T1000 (cell line): ENCODE results near the gene RHD.
"Not testable (repeated sequence)": the region's sequence is repeated elsewhere in the genome, so short reads cannot be mapped to it uniquely, and the experiment has no call there.

Source experiments
- DNase-seq: peaks from one replicate; lab custom pipeline; 2025; ENCODE audit warnings: mixed read lengths; lab: John Stamatoyannopoulos, UW

RHD gene

DNA sequence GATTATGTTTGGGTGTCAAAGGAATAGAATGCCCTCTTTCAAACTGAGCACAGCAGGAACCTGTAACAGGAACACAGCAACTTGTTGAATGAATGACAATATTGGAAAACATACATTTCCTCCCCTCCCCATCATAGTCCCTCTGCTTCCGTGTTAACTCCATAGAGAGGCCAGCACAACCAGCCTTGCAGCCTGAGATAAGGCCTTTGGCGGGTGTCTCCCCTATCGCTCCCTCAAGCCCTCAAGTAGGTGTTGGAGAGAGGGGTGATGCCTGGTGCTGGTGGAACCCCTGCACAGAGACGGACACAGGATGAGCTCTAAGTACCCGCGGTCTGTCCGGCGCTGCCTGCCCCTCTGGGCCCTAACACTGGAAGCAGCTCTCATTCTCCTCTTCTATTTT is at the start of gene RHD:
RHD (plus strand) TSS at position 272 of the 400 bp plus-strand sequence; CDS start at position 311, 39 bp downstream.
- DNase-seq, result not testable (repeated sequence)

DNA sequence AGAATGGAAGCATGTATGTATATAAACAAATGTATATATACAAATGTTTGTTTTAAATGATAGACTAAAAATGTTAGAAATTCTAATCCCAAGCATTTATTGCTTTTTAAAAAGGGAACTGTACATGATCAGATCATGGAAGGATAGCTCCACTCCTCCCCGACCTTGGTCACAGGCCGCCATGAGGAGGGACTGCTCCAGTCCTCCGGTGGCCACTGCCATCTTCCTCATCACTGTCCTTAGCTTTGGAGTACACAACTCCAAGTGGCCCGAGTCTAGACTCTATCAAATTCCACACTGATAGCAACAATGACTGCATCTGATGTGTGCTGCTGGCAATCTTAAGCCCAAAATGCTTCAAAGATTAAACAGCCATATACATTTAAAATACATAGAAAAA is 49.7 kb upstream of the RHD start:
- no peak for DNase-seq

DNA sequence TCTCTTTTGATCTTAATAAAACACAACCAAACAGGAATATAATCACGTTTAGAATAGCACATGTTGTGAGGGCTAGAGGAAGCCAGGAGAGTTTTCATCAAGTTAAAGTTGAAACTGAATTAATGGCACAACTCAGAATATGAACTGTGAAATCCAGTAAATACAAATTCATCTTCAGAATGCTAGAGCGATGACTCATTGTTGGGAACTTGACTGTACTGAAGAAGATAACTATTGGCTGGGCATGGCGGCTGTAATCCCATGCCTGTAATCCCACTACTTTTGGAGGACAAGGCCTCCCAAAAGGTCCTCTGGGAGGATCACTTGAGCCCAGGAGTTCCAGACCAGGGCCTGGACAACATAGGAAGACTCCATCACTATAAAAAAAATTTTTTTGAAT is 48.8 kb upstream of the RHD start:
- no peak for DNase-seq

DNA sequence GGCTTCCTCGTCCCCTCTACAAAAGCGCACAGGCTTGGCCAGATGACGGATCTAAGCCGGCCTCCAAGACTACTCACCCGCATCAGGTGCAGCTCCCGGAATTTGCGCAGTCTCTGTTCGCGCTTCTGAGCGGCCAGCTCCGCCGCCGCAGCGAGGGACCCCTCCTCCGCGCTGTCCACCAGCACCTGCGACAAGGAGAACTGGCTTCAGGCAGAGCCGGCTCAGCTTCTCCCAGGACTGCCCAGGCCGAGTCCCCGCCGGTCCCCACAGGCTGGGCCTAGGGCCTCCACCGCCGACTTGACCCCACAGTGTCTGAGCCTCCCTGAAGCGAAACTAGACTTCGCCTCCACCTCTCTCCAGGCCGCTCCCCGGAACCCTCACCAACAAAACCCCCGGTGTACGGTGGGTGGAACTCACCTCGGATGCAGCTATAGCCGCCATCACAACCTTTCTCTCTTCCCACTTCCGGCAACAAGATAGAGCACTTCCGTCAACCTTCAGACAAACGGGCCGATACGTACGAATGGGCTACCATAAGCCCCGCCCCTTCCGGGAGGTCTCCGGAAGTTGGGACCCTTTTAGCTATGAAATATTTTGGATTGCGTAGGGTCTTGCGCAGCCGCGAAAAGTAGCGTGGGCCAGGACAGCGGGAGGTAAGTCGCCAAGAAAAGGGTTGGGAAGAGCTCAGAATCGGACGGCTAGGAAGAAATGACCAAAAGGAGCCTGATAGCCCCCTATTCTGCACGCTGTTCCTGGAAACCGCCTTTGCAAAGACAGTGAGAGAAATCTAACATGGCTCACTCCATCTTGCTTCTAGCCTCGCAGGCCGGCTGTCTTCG is 40.1 kb upstream of the RHD start, which contains the start of gene SYF2:
SYF2 (minus strand) TSS at position 476 of the 839 bp plus-strand sequence; CDS start at position 441, 35 bp downstream.
- peak; percentile 78 for DNase-seq

DNA sequence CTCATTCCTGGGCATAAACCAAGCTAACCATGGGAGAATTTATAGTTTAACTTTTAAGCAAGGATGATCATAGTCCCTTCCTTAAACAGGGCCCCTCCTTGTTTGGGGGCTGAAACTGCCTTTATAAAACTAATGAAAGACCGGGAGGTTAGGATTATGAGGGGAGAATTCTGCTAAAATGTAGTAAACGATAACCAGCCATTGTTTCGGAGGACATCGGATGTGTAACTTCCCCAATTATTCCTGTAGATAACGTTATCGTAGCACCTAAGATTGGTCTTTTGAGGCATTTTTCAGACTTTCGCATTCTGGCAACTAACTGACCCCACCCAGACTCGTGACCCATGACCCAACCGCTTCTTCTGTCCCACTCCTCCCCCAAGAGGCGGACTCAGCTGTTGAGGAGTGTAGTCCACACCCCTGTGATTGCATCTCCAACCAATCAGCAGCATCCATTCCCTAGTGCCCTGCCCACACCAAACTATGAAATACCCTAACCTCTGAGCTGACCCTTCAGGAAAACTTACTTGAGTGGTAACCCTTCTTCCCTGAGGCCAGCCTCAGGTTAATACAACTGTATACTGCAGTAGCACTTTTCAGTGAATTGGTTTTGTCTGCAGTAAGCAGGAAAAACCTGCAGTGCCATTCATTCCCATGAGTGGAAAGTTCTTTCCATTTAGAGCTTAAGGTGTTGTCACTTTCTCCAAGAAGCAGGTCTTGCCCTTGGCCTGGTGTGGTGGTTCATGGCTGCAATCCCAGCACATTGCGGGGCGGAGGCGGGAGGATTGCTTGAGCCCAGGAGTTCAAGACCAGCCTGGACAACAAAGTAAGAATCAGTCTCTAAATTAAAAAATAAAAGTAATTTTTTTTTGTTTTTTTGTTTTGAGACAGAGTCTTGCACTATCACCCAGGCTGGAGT is 39.2 kb upstream of the RHD start:
- peak; percentile 27 for DNase-seq

DNA sequence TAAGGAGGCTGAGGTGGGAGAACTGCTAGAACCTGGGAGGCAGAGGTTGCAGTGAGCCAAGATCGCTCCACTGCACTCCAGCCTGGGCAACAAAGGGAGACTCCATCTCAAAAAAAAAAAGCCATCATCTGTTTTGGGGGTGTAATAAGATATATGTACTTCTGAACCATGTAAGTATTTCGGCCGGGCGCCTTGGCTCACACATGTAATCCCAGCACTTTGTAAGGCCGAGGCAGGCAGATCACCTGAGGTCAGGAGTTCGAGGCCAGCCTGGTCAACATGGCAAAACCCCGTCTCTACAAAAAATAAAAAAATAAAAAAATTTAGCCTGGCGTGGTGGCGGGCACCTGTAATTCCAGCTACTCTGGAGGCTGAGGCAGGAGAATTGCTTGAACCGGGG is 36.9 kb upstream of the RHD start:
- DNase-seq, result not testable (repeated sequence)

DNA sequence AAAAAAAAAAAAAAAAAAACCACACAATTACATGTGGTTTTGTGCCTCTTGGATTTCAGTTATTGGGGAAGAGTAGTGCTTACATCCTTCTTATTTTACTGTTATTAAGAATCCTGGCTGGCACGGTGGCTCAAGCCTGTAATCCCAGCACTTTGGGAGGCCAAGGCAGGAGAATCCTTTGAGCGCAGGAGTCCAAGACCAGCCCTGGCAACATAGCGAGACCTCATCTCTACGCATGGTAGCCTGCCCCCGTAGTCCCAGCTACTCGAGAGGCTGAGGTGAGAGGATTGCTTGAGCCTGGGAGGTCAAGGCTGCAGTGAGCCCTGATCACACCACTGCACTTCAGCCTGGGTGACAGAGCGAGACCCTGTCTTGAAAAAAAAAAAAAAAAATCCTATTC is 36.0 kb upstream of the RHD start:
- DNase-seq, result not testable (repeated sequence)

DNA sequence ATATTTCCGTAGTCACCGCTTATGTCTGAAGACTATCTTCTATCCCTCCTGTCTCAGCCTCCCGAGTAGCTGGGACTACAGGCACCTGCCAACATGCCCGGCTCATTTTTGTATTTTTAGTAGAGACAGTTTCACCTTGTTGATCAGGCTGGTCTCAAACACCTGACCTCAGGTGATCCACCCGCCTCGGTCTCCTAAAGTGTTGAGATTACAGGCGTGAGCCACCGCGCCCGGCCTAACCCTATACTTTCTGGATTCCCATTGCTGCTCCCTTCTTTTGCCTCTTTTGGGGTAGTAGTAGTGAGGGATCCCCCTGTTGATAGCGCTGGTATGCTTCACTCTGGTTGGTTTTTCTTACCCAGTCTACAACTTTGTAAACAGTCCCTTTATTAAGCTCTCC is 34.3 kb upstream of the RHD start:
- DNase-seq, result no peak

DNA sequence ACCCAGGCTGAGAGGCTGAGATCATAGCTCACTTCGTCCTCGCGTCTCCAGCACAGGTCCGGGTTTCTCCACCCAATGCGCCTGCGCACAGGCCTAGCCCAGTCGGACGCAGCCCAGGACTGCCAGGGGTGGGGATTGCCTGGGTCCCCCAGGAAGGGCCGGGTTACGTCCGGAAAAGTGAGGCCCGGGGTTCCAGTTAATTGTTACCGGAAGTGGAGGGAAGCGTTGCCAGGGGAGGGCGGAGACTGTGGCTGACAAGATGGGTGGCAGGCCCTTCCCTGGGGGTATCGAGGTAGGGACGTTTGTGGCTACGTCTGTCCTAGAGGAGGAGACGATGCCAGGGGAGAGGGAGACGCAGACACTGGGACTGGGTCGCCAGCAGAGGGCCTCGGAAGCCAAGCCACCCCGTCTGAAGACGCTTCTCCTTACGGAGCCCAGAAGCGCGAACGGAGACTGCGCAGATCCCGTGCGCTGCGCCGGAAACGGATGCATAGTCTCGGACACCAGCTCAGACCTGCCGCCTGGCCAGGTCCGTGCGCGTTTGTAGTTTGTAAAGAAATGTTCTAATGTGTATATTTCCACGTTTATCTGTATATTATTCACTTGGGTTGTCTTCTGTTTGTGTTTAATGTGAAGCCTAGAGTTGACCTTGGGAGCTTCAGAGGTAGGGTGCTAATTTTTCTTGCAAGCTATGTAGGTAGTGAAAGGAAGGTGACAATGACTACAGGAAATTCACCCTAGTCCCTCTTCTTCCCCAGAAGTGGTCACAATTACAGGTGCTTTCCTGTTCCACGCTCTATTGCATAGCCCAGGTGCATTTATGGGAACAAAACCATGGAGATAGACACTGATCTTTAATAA is 32.4 kb upstream of the RHD start:
- DNase-seq, result peak; percentile 92

DNA sequence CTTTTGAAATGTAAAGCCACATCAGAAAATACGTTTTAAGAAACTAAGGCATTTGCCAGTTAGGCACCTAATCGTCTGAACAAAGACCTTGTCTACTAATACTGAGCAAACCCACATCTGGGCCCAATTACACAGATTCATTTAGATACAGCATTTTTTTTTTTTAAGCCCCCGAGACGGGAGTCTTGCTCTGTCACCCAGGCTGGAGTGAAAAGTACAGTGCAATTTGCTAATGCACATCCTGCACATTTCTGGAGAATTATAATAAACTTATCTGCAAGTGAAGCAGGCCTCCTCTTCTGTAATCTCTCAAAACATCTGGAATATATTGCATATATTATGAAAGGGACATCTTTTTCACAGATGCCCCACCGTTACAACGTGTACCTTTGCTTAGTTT is 28.4 kb upstream of the RHD start:
- DNase-seq, result no peak

DNA sequence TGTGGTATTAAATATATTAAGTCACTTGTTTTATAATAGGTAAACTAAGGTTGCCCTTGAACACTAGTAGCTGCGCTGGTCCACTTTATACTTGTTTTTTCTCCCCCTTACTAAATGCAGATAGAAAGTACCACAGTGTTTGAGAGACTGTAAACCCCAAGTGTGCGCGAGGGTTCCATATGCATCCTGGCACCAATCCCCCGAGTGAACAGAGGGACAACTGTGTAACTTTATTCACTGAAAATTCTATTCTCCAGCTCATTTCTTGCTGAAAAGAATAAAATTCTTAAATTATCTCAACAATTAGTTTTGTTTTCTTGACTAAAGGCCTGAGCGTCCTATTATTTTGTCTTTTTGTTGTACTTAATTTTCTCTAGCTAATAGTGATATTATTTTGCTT is 26.9 kb upstream of the RHD start:
- no peak for DNase-seq

DNA sequence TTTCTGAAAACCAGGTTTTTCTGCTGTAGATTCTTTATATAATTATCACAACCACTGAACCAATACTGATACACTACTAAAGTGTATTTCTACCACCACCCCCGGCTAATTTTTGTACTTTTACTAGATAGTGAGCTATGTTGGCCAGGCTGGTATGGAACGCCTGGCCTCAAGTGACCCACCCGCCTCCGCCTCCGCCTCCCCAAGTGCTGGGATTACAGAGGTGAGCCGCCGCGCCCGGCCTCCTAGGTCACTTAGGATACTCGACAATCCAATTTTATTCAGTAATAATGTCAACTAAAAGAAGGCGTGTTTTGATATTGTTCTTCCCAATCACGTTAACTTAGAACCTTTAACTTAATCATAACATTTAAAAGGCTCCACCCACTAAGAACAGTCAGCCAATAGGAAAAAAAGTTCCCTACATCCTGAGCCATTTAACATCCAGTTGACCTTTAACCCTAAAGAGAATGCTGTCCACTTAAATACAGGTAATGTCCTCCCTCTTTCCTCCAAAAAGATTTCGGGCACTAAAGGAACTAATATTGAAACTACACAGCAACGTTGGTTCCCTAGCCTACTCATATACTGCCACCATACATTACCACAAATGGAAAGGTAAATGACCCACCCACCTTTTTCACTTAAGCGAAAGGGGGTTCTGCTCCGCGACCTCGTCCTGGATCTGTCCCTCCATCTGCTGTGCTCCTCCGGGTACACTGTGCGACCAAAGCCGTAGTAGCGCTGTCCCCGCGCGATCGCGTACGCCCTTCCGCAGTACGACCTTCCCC is 26.3 kb upstream of the RHD start:
- DNase-seq, result no peak

DNA sequence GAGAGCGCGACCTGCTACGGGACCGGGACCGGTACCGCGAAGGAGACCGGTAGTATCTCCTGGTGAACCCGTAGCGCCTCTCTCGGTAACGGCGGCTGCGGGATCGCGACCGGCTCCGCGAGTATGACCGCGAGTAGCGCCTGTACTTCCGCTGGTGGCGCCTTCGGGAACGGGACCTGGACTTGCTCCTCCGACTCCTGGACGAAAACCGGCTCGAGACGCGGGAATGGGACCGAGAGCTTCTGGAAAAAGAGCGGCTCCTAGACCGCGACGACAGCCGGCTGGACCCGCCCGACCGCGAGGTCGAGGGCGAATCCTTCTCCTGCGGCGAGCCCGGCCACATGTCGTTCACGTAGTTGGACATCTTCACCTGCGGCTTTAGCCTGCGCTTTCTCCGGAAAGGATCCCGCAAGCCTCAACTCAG is 25.7 kb upstream of the RHD start:
- DNase-seq, result no peak

DNA sequence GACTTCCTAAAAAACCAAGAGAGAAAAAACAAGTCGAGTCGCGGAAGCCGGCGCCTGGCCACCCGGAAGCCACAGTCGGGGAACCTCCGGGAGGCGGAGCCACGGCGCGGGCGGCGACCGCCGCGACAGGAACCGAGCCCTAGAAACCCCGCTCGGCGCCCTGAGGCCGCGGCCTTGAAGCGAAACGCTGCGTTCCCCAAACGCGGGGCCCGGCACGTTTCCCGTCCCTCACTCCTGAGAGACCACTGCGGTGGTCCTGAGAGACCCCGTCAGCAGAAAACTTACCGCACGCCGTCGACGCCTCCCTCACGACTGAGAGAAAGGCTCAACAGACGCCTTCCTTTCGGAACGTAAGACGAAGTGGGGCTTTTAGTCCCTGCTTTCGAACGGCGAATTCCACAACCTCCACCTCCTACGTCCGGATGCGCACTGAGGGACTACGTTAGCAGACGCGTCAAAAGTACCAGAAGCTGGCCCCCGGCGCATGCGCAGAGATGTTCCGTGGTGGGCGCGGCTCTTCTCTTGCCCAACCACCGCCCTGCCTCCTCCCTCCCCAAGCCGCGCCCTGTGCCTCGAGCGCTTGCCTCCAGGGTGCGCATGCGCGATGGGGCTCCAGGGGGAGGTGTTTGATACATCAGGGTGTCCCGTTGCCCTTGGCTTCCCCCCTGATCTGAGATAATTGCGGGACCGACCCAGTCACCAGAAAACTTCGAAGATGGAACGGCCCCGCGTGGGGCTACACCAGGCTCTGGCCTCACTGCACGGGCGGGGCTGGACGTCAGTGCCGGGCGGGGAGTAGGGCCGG is 25.1 kb upstream of the RHD start, which contains the start of gene RSRP1:
RSRP1 (minus strand) TSS at position 431 of the 805 bp plus-strand sequence. CDS start 491 bp downstream, outside the sequence.
- DNase-seq, result peak; percentile 99

DNA sequence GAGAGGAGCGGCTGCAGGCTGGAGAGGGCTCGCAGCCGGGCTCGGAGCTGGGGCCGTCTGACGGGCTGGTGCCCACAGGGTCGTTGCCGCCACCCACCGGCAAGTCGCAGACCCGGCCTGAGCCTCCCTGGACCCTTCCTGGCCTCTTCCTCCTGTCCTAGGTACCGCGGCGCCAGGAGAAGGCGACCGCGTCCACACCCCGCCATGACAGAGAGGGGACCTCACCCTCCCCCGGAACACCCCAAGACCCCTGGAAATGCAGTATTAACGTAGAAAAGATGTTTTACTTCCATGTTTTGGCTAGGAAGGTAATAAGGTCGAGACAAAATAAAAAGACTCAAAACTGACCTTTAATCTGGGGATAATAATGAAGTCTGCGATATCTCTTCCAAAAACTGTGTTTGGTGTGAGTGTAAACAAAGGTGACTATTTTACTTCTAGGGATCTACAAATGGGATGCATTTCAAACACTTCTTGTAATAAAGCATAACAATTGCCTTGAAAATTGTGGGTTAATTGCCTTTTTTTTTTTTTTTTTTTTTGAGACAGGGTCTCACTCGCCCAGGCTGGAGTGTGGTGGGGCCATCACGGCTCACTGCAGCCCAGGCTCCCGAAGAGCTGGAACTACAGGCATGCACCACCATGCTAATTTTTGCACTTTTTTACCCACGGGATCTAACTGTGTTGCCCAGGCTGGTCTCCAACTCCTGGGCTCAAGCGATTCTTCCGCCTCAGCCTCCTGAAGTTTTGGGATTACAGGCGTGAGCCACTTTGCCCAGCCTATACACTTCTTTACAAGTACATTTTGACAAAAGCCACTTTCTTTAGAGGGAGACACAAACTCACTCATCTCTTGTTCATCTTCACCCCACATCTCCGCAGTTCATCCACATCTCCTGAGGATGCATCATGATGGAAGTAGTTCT is 24.2 kb upstream of the RHD start:
- DNase-seq, result no peak

DNA sequence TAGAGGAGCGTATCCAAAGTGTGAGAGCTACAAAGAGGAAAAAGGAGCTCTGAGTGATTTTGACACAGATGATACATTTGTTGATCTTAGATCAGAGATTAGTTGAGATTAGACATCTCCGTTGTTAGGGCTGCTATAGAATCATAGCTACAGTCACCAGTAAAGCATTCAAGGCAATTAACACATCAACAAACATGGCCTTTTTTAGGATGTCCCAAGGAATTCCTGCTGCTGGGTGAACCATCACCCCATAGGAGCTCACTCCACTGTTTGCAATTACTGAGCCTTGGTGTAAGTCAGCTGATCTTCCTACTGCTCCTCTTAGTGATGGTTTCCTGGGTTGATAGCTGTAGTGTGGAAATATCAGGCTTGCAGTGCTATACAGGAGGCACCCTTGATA is 18.4 kb upstream of the RHD start:
- no peak for DNase-seq

DNA sequence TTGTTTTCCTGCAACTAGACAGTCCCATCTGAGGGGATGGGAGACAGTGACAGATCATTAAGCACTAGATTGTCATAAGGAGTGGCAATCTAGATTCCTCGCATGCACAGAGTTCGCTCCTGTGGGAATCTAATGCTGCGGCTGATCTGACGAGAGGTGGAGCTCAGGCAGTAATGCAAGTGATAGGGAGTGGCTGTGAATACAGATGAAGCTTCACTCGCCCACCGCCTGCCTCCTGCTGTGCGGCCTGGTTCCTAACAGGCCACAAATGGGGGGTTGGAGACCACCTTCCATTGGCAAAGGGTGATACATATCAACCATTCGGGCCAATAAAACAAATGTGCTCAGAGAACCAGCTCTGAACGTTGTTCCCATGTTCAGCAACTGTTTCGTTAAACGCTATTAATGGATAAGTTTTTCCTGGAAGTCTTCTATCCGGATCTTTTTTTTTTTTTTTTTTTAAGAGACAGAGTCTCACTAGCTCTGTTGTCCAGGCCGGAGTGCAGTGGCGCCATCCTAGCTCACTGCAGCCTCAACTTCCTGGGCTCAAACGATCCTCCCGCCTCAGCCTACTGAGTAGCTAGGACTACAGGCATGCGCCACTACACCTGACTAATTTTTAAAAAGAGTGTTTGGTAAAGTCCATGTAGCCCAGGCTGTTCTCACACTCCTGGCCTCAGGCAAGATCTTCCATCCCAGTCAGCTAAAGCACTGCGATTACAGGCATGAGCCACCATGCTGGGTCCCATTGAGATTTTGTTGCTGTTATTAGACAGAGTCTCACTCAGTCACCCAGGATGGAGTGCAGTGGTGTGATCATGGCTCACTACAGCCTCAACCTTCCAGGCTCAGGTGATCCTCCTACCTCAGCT is 16.4 kb upstream of the RHD start:
- no peak for DNase-seq

DNA sequence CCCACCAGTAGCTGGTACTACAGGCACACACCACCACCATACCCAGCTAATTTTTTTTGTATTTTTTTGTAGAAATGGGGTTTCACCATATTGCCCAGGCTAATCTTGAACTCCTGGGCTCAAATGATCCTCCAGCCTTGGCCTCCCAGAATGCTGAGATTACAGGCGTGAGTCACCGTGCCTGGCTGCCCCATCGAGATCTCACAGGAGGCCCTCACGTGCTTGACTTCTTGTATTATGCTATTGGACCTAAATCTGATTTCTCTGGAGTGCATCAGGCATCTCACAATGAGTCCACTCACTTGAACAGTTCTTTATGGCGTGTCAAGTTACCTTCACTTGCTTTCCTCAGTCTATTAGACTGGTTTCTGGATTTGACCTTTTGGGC is 15.7 kb upstream of the RHD start:
- no peak for DNase-seq
